ENCODE results near the gene TECTA. TPM values are rescaled to one million over a fixed set of nuclear protein-coding genes. Genes with fewer than 3 reads are reported as not detected.

The TECTA gene
- total RNA-seq (2014; rRNA removed; shearing (Covaris generic)), result not detected in 2 replicates

- no peak for DNase-seq (ENCODE audit: low spot score)
These were observed at the start of gene TECTA for GRCh38 chr11:121100943-121101342. TECTA (plus strand) TSS chr11:121101243; CDS start chr11:121102666, 1,423 bp downstream.

GRCh38 chr11:121053244-121053643 lies 47.8 kb upstream of the TECTA start:
- no peak for DNase-seq (ENCODE audit: low spot score)

GRCh38 chr11:121054266-121054665 lies 46.8 kb upstream of the TECTA start:
- no peak for DNase-seq (ENCODE audit: low spot score)

- DNase-seq (ENCODE audit: low spot score), result no peak
These were observed 46.0 kb upstream of the TECTA start for GRCh38 chr11:121055076-121055475.

- no peak for DNase-seq (ENCODE audit: low spot score)
These were observed 43.1 kb upstream of the TECTA start for GRCh38 chr11:121057922-121058321.

- DNase-seq (ENCODE audit: low spot score), result no peak
These were observed 42.1 kb upstream of the TECTA start for GRCh38 chr11:121058941-121059340.

- DNase-seq (ENCODE audit: low spot score), result no peak
These were observed 41.4 kb upstream of the TECTA start for GRCh38 chr11:121059605-121060004.

- peak; percentile 34 for DNase-seq (ENCODE audit: low spot score)
These were observed 37.3 kb upstream of the TECTA start for GRCh38 chr11:121063728-121064127.

- DNase-seq (ENCODE audit: low spot score), result no peak
These were observed 34.4 kb upstream of the TECTA start for GRCh38 chr11:121066623-121067022.

- peak; percentile 42 for DNase-seq (ENCODE audit: low spot score)
These were observed 34.0 kb upstream of the TECTA start for GRCh38 chr11:121067026-121067425.

GRCh38 chr11:121067453-121067852 lies 33.6 kb upstream of the TECTA start:
- no peak for DNase-seq (ENCODE audit: low spot score)

GRCh38 chr11:121067962-121068647 lies 32.9 kb upstream of the TECTA start:
- no peak for DNase-seq (ENCODE audit: low spot score)

GRCh38 chr11:121068787-121069186 lies 32.3 kb upstream of the TECTA start:
- no peak for DNase-seq (ENCODE audit: low spot score)

- DNase-seq (ENCODE audit: low spot score), result no peak
These were observed 29.8 kb upstream of the TECTA start for GRCh38 chr11:121070951-121071845.

GRCh38 chr11:121071846-121072450 lies 29.1 kb upstream of the TECTA start:
- DNase-seq (ENCODE audit: low spot score), result no peak

GRCh38 chr11:121081321-121081720 lies 19.7 kb upstream of the TECTA start:
- DNase-seq (ENCODE audit: low spot score), result no peak

GRCh38 chr11:121082219-121082618 lies 18.8 kb upstream of the TECTA start:
- DNase-seq (ENCODE audit: low spot score), result no peak

- peak; percentile 28 for DNase-seq (ENCODE audit: low spot score)
These were observed 18.4 kb upstream of the TECTA start for GRCh38 chr11:121082670-121083069.

- DNase-seq (ENCODE audit: low spot score), result no peak
These were observed 14.2 kb upstream of the TECTA start for GRCh38 chr11:121086866-121087265.

GRCh38 chr11:121089566-121089965 lies 11.5 kb upstream of the TECTA start:
- DNase-seq (ENCODE audit: low spot score), result no peak

- no peak for DNase-seq (ENCODE audit: low spot score)
These were observed 10.8 kb upstream of the TECTA start for GRCh38 chr11:121090145-121090721.
